GM23338 (cell line): ENCODE data around the gene C1orf115.

Experiments
- EZH2 ChIP-seq: fragments of 200-600 bp; sonication (generic); IDR thresholded peaks from one replicate; pipeline ENCODE4 v1.8.0; 2017; ENCODE audit warnings: antibody characterized with exemption, mild to moderate bottlenecking, low read depth; ENCODE audit not compliant: unreplicated experiment
- REST ChIP-seq: IDR thresholded peaks from one replicate; pipeline ENCODE4 v1.6.1; 2018; ENCODE audit warnings: antibody characterized with exemption; ENCODE audit not compliant: unreplicated experiment

GRCh38 chr1:220702733-220703270 lies 12.6 kb downstream of the C1orf115 start:
- TF ChIP-seq EZH2, result no peak
- TF ChIP-seq REST, result no peak
